ENCODE measurements around the gene CD4.
A peak's percentile ranks its signal among the peaks of the same experiment; 100 is the strongest.

Gene CD4

GRCh38 chr12:6752921-6753771 lies 36.2 kb upstream of the CD4 start, which contains the start of gene MLF2 (continued):
- TF ChIP-seq PRDM2 (tag by site-specific recombination; IDR thresholded peaks at IDR 0.05; ENCODE audit: borderline replicate concordance) (no peak), ZNF610 (tag by site-specific recombination; IDR thresholded peaks at IDR 0.05; ENCODE audit: borderline replicate concordance) (peak; percentile 74; the same call in 1 of the 2 replicates), ZNF510 (tag by site-specific recombination; IDR thresholded peaks at IDR 0.05; ENCODE audit: insufficient replicate concordance) (no peak), ZNF138 (tag by site-specific recombination; IDR thresholded peaks at IDR 0.05; ENCODE audit: borderline replicate concordance) (no peak), ZNF155 (tag by site-specific recombination; IDR thresholded peaks at IDR 0.05) (no peak), ZNF639 (tag by site-specific recombination; IDR thresholded peaks at IDR 0.05) (no peak; the same call in 1 of the 2 replicates), KLF7 (tag by site-specific recombination; IDR thresholded peaks at IDR 0.05; ENCODE audit: borderline replicate concordance) (peak; percentile 89; the same call in 1 of the 2 replicates), ZNF660 (tag by site-specific recombination; IDR thresholded peaks at IDR 0.05) (0 out of 2 replicates have a peak, but pooled peaks have one; percentile 75), ZNF513 (tag by site-specific recombination; IDR thresholded peaks at IDR 0.05) (no peak; the same call in 1 of the 2 replicates), MZF1 (tag by site-specific recombination; IDR thresholded peaks at IDR 0.05; ENCODE audit: borderline replicate concordance) (0 out of 2 replicates have a peak, but pooled peaks have one; percentile 60), ZNF830 (tag by site-specific recombination; IDR thresholded peaks at IDR 0.05; ENCODE audit: low read depth) (no peak), PBX3 (CRISPR knock-in tag; IDR thresholded peaks at IDR 0.05) (0 out of 2 replicates have a peak, but pooled peaks have one; percentile 76), ZNF704 (tag by site-specific recombination; IDR thresholded peaks at IDR 0.05) (no peak; the same call in 1 of the 2 replicates), ZIC2 (tag by site-specific recombination; IDR thresholded peaks at IDR 0.05) (peak; percentile 90), ZNF560 (tag by site-specific recombination; IDR thresholded peaks at IDR 0.05; ENCODE audit: borderline replicate concordance) (no peak), PATZ1 (tag by site-specific recombination; IDR thresholded peaks at IDR 0.05) (peak; percentile 100), ZNF843 (tag by site-specific recombination; IDR thresholded peaks at IDR 0.05) (0 out of 2 replicates have a peak, but pooled peaks have one; percentile 56), ZBTB10 (tag by site-specific recombination; IDR thresholded peaks at IDR 0.05) (peak; percentile 99), ZNF544 (tag by site-specific recombination; IDR thresholded peaks at IDR 0.05) (no peak)
